ENCODE results near the gene MISP.
A peak's percentile ranks its signal among the peaks of the same experiment; 100 is the strongest.
"Not testable (repeated sequence)": the region's sequence is repeated elsewhere in the genome, so short reads cannot be mapped to it uniquely, and the experiment has no call there.

The MISP gene

GRCh38 chr19:750640-751423 lies at the start of gene MISP:
TSS of gene MISP (plus strand) at chr19:751112. CDS start at chr19:756947, 5,835 bp downstream.
- DNase-seq (ENCODE audit: low read depth in 2 of 3, low spot score in 1 of 3) = no peak

DNA sequence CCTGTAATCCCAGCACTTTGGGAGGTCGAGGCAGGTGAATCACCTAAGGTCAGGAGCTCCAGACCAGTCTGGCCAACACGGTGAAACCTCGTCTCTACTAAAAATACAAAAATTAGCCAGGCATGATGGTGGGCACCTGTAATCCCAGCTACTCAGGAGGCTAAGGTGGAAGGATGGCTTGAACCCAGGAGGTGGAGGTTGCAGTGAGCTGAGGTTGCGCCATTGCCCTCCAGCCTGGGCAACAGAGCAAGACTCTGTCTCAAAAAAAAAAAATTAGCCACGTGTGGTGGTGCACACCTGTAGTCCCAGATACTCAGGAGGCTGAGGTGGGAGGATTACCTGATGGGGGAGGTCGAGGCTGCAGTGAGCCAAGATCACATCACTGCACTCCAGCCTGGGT lies 48.1 kb upstream of the MISP start:
- DNase-seq (ENCODE audit: low read depth in 2 of 3, low spot score in 1 of 3) = not testable (repeated sequence)

DNA sequence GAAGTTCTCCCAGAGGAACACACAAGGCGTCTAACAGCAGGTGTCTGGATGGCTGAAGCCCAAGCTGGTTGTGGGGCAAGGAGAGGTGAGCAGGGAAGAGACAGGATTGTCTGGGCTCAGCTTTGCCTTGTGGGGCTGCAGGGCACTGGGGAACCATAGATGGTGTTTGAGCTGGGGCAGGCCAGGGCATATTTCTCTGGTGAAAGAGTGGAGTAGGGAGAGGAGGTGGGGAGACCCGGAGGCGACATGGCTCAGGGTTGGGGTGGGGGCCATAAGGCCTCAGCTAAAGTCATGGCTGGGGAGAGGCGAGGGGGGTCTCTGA lies 47.6 kb upstream of the MISP start:
- DNase-seq (ENCODE audit: low read depth in 2 of 3, low spot score in 1 of 3) = no peak

DNA sequence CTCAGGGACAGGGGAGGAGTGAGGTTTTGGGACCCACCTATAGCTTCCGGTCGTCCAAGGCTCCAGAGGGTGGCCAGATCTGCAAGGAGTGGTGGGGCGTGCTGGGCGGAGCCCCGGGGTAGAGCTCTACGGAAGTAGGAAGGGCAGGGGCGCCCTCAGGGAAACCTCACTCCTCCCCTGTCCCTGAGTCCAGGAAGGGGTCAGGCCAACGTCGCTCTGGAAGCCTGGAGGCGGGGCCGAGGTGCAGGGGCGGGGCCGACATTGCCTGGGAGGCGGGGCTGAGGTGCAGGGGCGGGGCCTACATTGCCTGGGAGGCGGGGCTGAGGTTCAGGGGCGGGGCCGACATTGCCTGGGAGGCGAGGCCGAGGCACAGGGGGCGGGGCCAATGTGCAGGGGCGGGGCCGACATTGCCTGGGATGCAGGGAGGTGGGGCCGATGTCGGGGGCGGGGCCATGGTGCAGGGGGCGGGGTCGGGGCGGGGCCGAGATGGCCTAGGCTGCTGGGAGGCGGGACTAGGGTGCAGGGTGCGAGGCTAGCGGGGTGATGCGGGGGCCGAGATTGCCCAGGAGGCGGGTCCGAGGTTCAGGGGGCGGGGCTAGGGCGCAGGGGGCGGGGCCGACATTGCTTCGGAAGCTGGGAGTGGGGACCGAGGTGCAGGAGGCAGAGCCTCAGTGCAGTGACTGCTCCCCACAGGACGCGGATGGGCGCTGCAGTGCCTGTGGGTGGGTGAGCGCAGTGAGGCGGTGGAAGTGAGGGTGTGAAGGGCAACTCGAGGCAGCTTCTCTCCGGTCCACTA lies 47.1 kb upstream of the MISP start:
- DNase-seq (ENCODE audit: low read depth in 2 of 3, low spot score in 1 of 3) = peak; percentile 55 to 74 (median 69)

DNA sequence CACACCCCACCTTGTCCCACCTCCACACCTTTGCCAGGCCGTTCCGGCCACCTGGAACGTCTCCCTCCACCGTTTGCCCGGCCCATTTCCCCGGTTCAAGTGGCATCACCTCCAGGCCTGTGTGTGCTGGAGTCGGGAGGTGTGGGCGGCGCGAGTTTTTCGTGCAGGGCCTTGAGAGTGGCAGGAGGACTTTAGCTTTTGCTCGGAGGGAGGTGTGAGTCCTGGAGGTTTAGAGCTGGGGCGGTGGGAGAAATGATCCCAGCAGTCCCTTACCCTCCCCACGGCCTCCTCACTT lies 46.5 kb upstream of the MISP start:
- DNase-seq (ENCODE audit: low read depth in 2 of 3, low spot score in 1 of 3) = no peak

GRCh38 chr19:708154-709143 lies 42.5 kb upstream of the MISP start, which contains the start of gene PALM:
TSS of gene PALM (plus strand) at chr19:708935. CDS start at chr19:709147, 212 bp downstream.
- no peak for DNase-seq (ENCODE audit: low read depth in 2 of 3, low spot score in 1 of 3)

DNA sequence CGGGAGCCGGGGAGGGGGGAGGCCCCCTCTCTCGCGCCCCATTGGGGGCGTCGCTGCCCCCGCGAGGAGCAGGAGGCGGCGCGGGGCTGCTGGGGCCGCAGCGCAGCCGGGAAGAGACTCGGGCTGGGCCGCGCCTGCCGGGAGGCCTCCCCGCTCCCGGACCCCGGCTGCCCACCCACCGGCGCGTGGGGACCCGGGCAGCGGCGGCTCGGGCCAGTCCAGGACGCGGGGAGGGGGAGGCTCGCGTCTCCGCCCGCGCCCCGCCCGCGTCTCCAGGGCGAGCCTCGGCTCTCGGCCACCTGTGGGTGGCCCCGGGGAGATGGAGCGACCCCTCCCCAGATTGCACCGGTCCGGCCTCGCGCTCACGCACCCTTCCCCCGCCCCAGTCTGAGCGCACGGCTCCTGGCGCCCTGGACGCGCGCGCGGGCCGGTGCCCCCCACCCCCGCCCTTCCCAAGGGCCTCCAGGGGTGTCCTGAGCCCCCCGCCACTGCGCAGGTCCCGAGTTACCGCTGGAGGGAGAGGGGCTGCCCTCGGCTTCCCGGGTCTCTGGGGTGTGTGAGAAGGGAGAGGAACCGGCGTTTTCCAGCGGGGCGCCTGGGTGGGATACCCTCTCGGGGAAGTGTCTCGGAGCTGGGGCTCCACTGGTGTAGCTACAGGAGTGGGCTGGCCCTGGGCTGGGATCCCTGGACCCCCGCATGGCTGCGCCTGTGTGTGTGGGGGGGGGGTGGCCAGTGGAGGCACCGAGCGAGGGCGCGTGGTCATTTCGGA lies 41.5 kb upstream of the MISP start:
- DNase-seq (ENCODE audit: low read depth in 2 of 3, low spot score in 1 of 3) = no peak

- DNase-seq (ENCODE audit: low read depth in 2 of 3, low spot score in 1 of 3) = no peak
These were observed 40.8 kb upstream of the MISP start for GRCh38 chr19:709965-710571.

DNA sequence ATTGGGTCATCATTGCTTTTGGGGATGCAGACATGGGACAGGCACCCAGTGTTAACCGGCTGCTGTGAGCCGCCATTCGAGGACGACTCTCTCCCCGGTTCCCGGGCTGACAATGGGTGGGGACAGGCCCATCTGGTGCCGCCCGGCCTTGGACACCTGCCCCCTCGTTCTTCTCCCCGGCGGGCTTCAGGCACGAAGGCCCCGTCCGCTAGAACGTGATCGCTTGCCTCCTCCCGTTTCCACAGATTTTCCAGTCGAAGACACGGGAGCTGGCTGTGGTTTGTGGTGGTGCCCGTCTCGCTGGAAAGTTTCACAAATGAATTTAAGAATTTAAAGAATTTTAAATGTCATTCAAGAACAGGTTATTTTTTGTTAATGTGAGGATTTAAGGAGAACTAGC lies 40.1 kb upstream of the MISP start:
- no peak for DNase-seq (ENCODE audit: low read depth in 2 of 3, low spot score in 1 of 3)

GRCh38 chr19:711254-711653 lies 39.7 kb upstream of the MISP start:
- no peak for DNase-seq (ENCODE audit: low read depth in 2 of 3, low spot score in 1 of 3)

- no peak for DNase-seq (ENCODE audit: low read depth in 2 of 3, low spot score in 1 of 3)
These were observed 35.6 kb upstream of the MISP start for GRCh38 chr19:715347-715746.

DNA sequence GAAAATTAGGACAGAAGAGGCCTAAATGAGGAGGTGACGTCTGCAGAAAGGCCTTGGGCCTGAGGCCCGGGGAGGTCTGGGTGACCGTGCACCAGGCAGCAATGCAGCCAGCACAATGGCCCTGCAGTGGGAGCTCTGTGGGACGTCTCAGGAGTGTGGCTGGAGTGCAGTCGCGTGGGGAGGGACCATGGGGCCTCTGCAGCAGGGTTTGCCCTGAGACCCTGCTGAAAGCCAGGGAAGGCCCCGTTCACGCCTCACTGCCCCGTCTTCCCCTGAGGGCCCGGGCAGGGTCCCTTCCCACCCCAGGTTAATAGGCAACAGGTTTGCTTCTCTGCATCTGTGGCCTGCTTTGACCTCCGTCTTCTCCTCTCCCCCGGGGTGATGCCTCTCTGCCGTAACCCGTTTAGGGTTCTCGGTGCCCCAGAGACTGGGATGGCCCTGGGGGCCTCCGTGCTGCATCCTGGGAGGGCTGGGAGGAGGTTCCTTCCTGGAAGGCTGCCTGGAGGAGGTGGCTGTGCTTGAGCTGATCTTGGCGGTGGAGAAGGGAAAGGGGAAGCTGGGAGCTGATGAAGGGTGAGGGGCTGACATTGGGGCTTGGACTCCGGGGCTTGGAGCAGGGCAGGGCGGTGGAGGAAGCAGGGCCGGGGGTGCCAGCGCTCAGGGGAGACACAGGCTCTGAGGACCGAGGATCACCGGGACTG lies 32.5 kb upstream of the MISP start:
- no peak for DNase-seq (ENCODE audit: low read depth in 2 of 3, low spot score in 1 of 3)

- no peak for DNase-seq (ENCODE audit: low read depth in 2 of 3, low spot score in 1 of 3)
These were observed 31.9 kb upstream of the MISP start for GRCh38 chr19:718991-719512.

DNA sequence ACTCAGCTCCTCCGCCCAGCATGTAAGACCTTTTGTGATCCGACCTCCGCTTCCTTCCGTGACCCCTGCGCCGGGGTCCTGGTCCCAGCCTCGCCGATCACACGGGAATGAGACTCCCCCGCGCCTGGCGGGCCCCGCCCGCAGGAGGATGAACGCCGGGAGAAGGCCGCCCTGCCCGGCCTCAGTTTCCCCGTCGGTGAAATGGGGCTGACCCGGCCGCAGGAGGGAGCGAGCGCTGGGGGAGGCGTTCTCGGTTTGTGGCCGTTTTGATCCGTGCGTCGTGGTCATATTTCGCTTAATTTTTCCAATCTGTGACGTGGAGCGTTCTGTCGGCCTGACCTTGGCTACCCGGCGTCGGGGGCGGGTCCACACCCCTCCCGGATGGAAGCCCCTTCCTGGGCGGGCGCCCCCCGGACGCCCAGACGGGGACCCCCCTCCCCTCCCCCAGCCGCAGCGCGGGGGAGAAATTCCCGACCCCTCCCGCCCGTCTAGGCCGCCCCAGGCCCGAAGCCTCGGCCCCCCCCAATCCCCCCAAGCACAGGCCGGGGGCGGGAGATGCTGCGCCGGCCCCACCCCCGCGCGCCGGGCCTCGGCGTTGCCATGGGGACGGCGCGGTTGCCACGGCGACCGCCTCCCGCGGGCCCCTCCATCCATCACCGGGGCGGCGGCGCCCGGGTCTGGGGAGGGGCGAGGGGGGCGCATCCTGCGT lies 31.1 kb upstream of the MISP start:
- DNase-seq (ENCODE audit: low read depth in 2 of 3, low spot score in 1 of 3) = no peak

- no peak for DNase-seq (ENCODE audit: low read depth in 2 of 3, low spot score in 1 of 3)
These were observed 30.4 kb upstream of the MISP start for GRCh38 chr19:720345-721160.

- no peak for DNase-seq (ENCODE audit: low read depth in 2 of 3, low spot score in 1 of 3)
These were observed 28.3 kb upstream of the MISP start for GRCh38 chr19:722553-723101.

DNA sequence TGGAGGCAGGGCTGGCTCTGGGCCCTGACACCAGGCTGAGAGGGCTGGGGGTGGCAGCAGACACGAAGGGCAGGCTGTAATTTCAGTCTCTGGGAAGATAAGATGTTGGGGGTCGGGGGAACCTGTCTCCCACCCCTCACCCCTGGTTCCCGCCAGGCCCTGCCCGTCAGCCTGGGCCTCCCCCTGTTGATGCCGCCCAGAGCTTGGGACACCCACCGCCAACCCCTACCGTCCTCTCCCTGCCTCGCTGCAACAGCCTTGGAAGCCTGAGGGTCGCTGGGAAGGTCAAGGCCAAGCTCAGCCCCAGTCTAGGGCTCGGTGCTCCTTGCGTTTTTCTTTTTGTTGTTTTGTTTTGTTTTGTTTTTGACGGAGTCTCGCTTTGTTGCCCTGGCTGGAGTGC lies 27.7 kb upstream of the MISP start:
- DNase-seq (ENCODE audit: low read depth in 2 of 3, low spot score in 1 of 3) = no peak

DNA sequence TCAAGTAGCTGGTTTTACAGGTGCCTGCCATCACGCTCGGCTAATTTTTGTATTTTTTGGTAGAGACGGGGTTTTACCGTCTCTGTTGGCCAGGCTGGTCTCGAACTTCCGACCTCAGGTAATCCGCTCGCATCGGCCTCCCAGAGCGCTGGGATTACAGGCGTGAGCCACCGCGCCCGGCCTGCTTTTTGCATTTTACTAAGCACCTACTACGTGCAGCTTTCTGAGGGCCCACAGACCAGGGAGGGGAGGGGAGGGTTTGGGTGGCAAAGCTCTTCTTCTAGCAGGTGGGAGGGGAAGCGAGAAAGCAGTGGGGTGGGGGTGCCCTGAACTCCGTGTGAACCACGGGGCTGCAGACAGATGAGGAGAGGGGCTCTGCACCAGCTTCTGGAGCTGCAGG lies 27.2 kb upstream of the MISP start:
- DNase-seq (ENCODE audit: low read depth in 2 of 3, low spot score in 1 of 3) = no peak
